Peyer's patch (tissue), 4 donors: Measurements from ENCODE around the gene DTL. TPM values are rescaled to one million over a fixed set of nuclear protein-coding genes. Genes with fewer than 3 reads are reported as not detected.

Experiments used
- DNase-seq, 3 donors: peaks; one replicate each; pipeline ENCODE4 v3.0.0-alpha.2; 2017 to 2019
- H3K27ac ChIP-seq, 4 donors: fragments of 200-600 bp; sonication (generic); one replicate each; pipeline ENCODE4 v1.5.1; 2016 to 2019
- H3K27me3 ChIP-seq, 2 donors: fragments of 200-600 bp; sonication (generic); one replicate each; pipeline ENCODE4 v1.5.1; 2019
- H3K36me3 ChIP-seq, 3 donors: fragments of 200-600 bp; sonication (generic); one replicate each; pipeline ENCODE4 v1.5.1; 2016 to 2019
- H3K4me1 ChIP-seq, 4 donors: fragments of 200-600 bp; sonication (generic); one replicate each; pipeline ENCODE4 v1.5.1; 2016 to 2019
- H3K4me3 ChIP-seq, 4 donors: fragments of 200-600 bp; sonication (generic); 1 replicate in 3 of 4; 2 replicates in 1 of 4; pipeline ENCODE4 v1.5.1; 2016 to 2019; ENCODE audit warnings: mild to moderate bottlenecking in 1 of 4
- H3K9me3 ChIP-seq, 4 donors: fragments of 200-600 bp; sonication (generic); one replicate each; pipeline ENCODE4 v1.5.1; 2016 to 2019; ENCODE audit warnings: mild to moderate bottlenecking in 1 of 4
- CTCF ChIP-seq, 6 experiments: fragments of 450-650 bp in 4 of 6; fragments of 200-600 bp in 2 of 6; sonication (generic) in 1 of 6; IDR thresholded peaks; one replicate each; pipeline ENCODE4 v1.5.1; 2017 to 2019; ENCODE audit warnings: antibody characterized with exemption in 6 of 6, mild to moderate bottlenecking in 3 of 6, moderate library complexity in 1 of 6
- POLR2A ChIP-seq, 2 donors: fragments of 450-650 bp; IDR thresholded peaks; one replicate each; pipeline ENCODE4 v1.5.1; 2017; ENCODE audit warnings: antibody characterized with exemption in 2 of 2, mild to moderate bottlenecking in 2 of 2, moderate library complexity in 2 of 2
- total RNA-seq, 4 donors: library from RNA; depleted of rRNA; stranded (reverse); fragments of >200 nt; gene quantifications; one replicate each; pipeline ENCODE4 v1.1.0, GENCODE V29; 2016

The DTL gene
- total RNA-seq, 4 donors from 2014 or later: 0.66 to 5.8 (median 3.7) TPM

- H3K4me1 ChIP-seq: no peaks in the 10 kb centered on the region
- TF ChIP-seq POLR2A (IDR thresholded peaks at IDR 0.05) (no peak), CTCF (IDR thresholded peaks at IDR 0.05) (no peak)
- no peaks in the 10 kb centered on the region for H3K36me3 ChIP-seq
- no peak for DNase-seq
- H3K27ac ChIP-seq: no peak overlapping the region
- no peak overlapping the region for H3K4me3 ChIP-seq
- no peaks in the 10 kb centered on the region for H3K27me3 ChIP-seq
- no peaks in the 10 kb centered on the region for H3K9me3 ChIP-seq
Measured at GRCh38 chr1:212055333-212055732, 19.8 kb downstream of the DTL start.

GRCh38 chr1:212060632-212061472 is 25.3 kb downstream of the DTL start:
- Histone ChIP-seq H3K27me3 (no peaks in the 10 kb centered on the region), H3K36me3 (no peaks in the 10 kb centered on the region), H3K4me3 (no peak overlapping the region), H3K27ac (no peak overlapping the region), H3K4me1 (no peaks in the 10 kb centered on the region), H3K9me3 (no peaks in the 10 kb centered on the region)
- no peak for DNase-seq
- TF ChIP-seq POLR2A (IDR thresholded peaks at IDR 0.05) (no peak), CTCF (IDR thresholded peaks at IDR 0.05) (no peak)

- DNase-seq: no peak
- TF ChIP-seq POLR2A (IDR thresholded peaks at IDR 0.05) (no peak), CTCF (IDR thresholded peaks at IDR 0.05) (peak; percentile 34 to 79 (median 76))
Measured at GRCh38 chr1:212062832-212063438, 27.4 kb downstream of the DTL start.

GRCh38 chr1:212067787-212068186 is 32.2 kb downstream of the DTL start:
- Histone ChIP-seq H3K4me1 (no peaks in the 10 kb centered on the region), H3K9me3 (no peaks in the 10 kb centered on the region), H3K27ac (no peak overlapping the region), H3K4me3 (no peak overlapping the region), H3K27me3 (no peaks in the 10 kb centered on the region), H3K36me3 (no peaks in the 10 kb centered on the region)
- TF ChIP-seq CTCF (IDR thresholded peaks at IDR 0.05) (no peak), POLR2A (IDR thresholded peaks at IDR 0.05) (no peak)
- no peak for DNase-seq

More at GRCh38 chr1:212062832-212063438, 27.4 kb downstream of the DTL start:
- Histone ChIP-seq H3K9me3 (no peaks in the 10 kb centered on the region), H3K27me3 (no peaks in the 10 kb centered on the region), H3K36me3 (no peaks in the 10 kb centered on the region), H3K4me3 (no peak overlapping the region), H3K27ac (no peak overlapping the region), H3K4me1 (no peaks in the 10 kb centered on the region)

- no peaks in the 10 kb centered on the region for H3K9me3 ChIP-seq
- no peaks in the 10 kb centered on the region for H3K36me3 ChIP-seq
- TF ChIP-seq POLR2A (IDR thresholded peaks at IDR 0.05) (no peak), CTCF (IDR thresholded peaks at IDR 0.05) (peak; percentile 25 to 88 (median 79))
- no peaks in the 10 kb centered on the region for H3K4me1 ChIP-seq
- no peak overlapping the region for H3K4me3 ChIP-seq
- H3K27ac ChIP-seq: no peak overlapping the region
- no peaks in the 10 kb centered on the region for H3K27me3 ChIP-seq
- DNase-seq: no peak
Measured at GRCh38 chr1:212070720-212071302, 35.3 kb downstream of the DTL start.
